Kasumi-1 (cell line): ENCODE measurements around the gene ITGB6.
"Not testable (repeated sequence)": the region's sequence is repeated elsewhere in the genome, so short reads cannot be mapped to it uniquely, and the experiment has no call there.

Experiments
- DNase-seq, 2 experiments: peaks; one replicate each; lab custom pipeline; 2025; lab: John Stamatoyannopoulos, UW

The ITGB6 gene

DNA sequence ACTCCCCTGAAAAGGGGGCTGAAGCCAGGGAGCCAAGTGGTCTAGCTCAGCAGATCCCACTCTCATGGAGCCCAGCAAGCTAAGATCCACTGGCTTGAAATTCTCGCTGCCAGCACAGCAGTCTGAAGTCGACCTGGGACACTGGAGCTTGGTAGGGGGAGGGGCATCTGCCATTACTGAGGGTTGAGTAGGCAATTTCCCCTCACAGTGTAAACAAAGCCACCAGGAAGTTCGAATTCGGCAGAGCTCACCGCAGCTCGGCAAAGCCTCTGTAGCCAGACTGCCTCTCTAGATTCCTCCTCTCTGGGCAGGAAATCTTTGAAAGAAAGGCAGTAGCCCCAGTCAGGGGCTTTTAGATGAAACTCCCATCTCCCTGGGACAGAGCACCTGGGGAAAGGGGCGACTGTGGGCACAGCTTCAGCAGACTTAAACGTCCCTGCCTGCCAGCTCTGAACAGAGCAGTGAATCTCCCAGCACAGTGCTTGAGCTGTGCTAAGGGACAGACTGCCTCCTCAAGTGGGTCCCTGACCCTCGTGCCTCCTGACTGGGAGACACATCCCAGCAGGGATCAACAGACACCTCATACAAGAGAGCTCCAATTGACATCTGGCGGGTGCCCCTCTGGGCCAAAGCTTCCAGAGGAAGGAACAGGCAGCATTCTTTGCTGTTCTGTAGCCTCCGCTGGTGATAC, 18.8 kb downstream of the ITGB6 start:
- peak; percentile 39 to 50 for DNase-seq

DNA sequence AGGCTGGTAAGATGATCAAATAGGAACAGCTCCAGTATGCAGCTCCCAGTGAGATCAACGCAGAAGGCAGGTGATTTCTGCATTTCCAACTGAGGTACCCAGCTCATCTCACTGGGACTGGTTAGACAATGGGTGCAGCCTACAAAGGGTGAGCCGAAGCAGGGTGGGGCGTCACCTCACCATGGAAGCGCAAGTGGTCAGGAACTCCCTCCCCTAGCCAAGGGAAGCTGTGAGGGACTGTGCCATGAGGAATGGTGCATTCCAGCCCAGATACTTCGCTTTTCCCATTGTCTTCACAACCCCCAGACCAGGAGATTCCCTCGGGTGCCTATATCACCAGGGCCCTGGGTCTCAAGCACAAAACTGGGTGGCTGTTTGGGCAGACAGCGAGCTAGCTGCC, 19.4 kb downstream of the ITGB6 start:
- not testable (repeated sequence) for DNase-seq

DNA sequence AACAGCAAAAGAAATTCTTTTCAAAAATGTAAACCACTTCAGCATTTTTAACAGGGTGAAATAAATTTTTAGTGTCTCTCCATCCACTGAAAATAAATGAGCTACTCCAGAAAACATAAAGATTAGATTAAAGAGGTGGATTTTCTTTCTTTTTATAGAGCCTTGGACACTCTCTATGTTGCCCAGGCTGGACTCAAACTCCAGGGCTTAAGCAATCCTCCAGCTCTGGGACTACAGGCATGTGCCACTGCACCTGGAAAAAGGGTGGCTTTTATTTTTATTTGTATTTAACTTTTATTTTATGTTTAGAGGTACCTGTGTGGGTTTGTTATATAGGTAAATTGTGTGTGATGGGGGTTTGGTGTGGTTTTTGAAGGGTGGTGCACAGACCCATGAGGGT, 19.9 kb downstream of the ITGB6 start:
- DNase-seq = no peak

DNA sequence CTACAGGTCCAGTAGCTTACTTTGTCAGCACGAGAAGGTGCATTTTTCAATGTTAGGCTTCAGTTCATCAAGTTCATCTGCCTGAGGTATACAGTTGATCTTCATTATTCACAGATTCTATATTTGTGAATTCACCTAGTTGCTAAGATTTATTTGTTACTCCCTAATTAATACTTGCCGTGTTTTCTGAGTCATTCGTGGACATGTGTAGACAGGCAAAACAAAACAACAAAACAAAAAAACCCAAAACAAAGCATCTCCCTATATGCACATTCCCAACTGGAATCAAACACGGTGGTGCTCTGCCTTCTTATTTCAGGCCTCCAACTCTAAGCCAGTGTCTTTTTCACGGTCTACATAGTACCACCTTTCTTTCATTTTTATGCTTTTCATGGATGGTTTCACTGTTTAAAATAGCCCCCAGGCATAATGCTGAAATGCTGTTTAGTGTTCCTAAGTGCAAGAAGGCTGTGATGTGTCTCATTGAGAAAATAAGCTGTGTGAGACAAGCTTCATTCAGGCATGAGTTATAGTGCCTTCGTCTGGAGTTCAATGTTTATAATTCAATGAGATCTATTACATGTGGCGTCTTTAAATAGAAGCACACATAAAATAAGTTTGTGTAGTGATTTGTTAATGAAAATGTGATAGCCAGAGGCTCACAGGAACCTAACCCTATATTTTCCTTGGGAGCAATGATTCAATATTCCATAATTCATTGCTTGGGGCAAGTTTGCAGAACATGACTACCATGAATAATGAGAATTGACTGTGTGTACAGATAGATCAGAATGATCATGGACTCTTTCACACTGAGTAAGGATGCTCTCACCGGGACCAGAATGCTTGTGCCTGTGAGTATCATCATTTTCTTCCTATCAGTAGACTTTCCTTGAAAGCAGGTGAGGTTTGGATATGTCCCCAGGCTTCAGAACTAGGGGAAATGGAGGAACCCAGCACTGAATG, 24.6 kb downstream of the ITGB6 start:
- no peak for DNase-seq

DNA sequence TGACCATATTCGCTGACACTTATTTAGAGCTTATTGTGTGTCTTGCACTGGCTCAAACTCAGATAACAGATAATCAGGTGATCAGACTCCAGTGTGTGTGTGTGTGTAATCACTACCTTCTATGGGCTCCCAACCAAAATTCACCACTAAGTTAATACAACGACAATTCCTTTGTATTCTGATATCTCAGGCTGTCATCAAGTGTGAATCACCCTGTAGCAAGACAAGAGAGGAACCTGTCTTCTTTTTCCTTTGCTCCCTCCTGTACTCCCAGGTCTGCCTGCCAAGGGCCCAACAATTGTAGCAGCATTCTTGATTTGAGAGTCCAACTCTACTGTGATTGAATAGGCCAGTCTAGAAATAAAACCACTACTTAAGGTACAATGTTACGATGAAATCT, 25.8 kb downstream of the ITGB6 start:
- no peak for DNase-seq

DNA sequence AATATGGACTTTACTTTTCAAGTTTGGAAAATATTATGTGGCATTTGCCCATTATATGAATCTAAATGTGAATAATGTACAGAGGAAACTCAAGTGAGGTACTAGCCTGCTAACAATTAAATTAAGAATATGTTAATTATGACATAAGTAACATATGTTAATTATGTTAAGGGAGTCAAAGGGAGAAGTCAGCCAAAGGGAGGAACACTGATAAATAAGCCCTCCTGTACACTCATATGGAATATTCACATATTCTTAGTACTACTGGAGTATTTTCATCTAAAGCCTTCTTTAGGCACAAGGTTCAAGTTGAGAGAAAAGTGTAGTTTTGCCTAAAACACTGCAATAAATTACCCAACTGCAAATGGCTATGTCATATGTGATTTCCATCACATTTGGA, 30.1 kb downstream of the ITGB6 start:
- no peak for DNase-seq

DNA sequence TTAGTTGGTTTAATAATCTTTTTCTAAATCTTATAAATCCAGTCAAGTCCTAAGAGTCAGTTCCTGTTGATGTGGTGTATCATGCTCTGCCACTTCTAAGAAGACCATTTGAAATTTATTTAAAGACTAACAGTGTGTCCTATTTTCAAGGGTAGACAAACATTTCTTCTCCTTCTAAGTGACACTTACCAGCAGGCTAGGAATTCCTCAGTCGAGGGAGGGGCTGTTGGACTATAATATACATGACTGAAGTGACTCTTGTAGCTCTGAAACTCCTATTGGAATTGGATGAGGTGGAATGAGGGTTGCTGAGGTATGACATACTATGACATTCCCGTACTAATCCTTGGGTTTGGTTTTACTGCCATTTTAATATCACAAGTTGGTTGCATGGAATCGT, 30.6 kb downstream of the ITGB6 start:
- DNase-seq = no peak

DNA sequence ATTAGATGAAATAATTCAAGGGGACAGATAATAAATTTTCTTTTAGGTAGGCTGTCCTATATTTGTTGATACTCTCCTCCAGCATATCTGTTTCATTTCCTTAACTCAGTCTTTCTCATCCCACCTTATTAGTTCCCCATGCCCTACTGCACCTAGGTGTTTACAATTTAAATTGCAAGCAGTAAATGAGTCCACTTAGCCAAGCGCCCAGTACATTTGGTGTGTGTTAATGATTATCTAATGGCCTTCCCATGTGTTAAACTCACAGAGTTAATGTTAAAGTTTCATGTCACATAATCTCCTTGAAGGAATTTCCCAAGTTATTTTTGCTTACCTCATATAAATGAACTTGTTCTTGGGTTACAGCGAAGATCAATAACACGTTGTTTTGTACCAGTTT, 31.2 kb downstream of the ITGB6 start:
- no peak for DNase-seq

DNA sequence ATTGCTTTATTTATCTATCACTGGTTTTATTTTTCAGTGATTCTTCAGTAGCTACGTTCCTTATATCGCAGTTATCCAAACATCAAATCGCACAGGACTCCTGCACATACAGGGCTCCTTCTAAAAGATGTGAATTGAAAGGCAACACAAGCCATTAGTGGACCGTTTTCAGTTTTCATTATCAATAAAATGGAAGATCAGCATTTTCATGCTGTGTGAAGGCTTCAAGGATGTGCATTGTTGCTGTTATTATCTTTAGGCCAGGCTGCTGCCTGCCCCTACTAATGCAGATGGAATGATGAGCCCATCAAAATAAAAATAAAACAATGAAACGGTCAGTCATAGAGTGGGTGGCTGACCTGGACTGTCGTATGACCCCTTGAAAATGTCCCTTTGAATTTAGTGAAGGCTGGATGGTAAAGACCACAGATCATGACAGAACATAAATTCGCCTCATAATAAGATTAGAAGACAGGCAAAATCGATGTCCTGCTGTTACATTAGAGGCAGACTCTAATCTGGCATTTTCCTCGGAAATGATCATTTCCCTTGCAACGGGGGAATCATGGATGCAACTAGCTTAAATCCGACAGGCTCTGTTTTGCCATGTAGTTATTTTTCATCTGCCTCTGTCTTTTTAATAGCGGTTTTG, 32.9 kb downstream of the ITGB6 start:
- DNase-seq = no peak

DNA sequence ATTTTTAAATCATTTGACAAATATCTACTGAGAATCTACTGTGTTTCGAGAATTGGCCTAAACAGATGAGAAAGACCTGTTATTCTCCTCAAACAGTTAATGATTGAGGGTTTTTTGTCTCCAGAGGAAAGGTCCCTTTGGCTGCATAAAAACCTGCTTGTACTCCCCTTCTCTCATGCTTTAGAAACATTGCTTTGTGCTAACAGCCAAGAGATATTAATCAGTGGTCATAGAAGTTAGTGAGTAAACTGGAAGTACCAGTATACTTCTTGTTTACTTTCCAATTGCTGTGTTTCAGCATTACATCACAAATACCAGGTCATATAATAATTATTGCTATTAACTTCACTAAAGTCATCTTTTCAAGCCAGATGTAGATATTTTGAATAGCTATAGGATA, 34.1 kb downstream of the ITGB6 start:
- DNase-seq = no peak

DNA sequence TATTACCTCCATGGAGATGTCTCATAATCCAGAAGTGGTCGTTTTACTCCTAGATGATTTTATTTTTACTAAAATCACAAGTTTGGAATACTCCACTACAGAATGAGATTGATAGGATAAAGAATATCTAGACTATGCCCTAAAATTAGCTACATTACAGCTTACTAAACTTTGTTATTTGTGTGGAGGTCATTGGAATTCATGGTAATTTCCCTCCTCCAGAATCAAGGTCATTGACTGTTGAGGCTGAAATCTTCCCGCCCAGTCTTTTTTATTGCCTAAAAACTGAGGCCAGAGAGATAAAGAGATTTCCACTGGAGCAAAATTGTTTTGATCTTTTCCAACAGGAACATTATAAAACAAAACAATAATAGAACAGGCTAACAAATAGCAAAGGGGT, 35.0 kb downstream of the ITGB6 start:
- DNase-seq = no peak

DNA sequence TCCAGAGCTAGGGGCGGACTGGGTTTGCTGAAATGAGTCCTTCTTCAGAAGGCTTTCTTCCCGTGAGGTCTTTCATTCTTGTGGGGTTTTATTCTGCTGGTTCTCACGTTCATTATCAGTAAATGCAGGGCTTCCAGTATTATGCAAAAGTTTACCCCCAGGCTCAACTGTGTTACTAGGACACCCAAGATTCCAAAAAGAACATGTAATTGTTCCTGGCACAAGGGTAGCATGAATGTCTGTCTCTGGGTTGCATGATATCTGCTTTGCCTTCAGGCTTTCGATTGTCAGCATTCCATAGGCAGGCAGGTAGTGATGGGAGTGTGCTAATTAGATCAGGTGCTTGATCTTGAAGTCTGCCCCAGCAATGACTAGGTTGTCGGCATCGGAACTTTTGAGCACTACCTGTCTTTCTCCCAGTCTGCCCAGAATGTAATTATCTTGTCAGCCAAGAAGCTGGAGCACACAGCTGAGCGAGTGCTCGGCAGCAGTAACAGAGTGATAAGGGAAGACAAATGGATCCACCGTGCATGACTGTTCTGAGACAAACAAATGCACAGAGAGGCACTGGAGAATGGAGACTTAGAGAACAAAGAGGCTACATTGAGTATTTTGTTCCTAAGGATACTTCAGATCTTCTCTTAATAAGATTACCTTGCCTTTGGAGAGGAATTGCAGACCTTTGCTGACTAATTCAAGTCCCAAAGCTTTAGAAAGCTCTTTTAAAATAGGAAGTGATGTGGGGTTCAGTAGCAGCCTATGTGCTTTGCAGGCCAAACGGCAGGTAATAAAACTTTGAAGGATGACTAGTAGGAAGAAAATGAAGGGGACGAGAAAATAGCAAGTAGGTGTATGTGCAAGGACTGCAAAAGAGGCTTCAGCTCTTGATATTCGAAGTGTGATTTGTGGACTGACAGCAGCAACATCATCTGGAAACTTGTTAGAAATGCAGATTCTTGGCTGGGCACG, 41.9 kb downstream of the ITGB6 start:
- DNase-seq = no peak

DNA sequence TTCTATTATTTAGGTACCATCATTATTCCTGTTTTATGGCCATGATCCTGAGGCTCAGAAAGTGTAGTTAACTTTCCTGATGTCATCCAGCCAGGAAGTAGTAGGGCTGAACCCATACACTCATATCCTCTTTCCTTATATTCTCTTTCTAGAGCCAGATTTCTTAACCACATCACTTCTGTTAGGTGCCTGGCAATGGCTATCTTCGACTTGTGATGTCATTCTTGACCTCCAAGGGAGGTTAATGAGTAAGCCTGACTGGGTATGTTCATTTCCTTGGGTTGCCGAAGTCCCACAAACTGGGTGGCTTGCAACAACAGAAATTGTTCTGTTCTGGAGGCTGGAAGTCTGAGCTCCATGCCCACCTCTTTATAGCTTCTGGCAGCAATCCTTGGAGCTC, 43.4 kb downstream of the ITGB6 start:
- no peak for DNase-seq

DNA sequence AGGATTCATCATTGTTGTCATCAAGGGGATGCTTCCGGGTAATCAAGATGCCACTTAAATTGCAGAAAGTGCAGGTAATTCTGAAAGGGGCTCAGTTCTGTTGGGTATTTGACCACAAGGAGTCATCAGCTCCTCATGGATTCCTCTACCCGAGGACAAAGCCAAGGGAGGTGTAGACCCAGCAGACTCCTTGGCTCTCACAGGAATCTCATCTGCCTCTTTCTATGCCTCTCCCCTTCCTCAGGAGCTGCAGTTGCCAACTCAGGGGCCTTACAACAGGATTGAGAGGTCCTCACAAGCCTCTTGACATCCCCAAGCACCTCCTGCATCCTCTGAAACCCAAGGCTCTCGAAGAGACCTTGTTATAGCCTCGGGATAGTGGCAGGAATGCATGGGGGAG, 44.0 kb downstream of the ITGB6 start:
- DNase-seq = no peak

DNA sequence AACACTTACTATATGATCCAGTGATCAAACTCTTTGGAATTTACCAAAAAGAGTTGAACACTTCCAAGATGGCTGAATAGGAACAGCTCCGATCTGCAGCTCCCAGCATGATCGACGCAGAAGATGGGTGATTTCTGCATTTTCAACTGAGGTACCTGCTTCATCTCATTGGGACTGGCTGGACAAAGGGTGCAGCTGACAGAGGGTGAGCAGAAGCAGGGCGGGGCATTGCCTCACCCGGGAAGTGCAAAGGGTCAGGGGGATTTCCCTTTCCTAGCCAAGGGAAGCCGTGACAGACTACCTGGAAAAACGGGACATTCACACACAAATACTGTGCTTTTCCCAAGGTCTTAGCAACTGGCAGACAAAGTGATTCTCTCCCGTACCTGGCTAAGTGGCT, 51.7 kb downstream of the ITGB6 start:
- DNase-seq = not testable (repeated sequence)

DNA sequence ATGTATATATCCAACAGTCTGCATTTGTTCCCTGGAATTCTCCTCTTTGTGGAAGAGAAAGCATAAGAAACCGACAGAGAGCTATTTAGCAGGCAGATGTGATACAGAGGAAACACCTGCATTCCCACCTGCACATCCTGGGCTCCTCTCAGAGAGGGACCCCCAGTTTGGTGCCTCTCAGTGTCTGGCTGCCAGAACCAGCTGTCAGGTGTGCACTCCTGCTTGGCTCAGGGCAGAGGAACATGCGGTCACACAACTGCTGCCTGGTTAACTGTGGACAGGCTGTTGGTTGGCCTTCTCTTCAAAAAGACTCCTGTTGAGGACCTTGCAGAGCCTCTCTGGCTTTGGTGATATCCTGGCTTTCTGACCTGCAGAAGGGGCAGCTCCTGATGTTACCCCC, 54.6 kb downstream of the ITGB6 start:
- DNase-seq = no peak

DNA sequence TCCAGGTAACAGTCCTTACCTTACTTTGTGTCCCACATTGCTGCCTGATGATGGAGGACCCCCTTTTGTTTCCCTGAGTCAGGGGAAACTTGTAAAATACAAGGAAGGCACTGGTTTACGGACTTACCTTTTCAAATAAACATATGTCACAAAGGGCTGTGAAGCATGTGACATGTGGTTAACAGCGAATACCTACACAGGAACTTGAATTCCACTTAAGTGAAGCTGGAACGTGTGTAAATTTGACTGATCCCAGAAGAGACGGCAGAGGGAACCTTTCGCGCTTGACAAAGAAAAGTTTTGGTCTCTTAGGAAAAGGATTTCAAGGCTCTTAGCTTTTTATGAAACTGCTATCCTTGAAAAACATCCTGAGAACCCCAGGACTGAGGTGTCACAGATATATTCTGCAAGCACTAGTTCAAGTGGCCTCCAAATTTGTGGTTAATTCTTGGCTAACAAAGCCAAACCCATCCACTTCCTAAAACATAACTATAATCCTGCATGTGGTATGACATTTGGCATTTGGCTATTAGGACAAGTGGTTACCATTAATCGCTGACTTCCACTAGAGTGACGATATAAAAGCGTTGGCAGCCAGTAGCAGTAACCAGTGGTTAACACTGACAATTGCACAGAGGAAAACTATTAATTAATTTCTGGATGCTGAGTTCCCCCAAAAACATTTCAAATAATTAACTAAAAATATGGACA, 55.6 kb downstream of the ITGB6 start:
- DNase-seq = no peak

DNA sequence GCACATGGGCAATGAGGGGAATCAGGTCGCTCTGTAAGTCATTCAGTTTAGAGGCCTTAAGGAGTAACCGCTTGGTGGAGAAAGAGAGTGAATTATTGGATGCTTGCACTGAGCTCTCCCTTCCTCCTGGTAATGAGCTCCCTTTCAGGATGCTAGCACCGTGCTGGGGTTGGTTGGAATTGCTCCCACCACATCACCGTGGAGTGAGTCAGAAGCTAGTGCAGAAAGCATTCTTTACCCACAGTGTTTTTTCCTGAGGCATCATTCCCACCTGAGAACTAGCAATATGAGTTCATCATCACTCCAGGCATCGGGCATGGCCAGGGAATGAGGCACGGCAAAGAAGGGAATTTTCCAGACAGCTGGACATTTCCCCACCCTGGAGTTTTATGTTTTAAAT, 57.6 kb downstream of the ITGB6 start:
- DNase-seq = no peak

DNA sequence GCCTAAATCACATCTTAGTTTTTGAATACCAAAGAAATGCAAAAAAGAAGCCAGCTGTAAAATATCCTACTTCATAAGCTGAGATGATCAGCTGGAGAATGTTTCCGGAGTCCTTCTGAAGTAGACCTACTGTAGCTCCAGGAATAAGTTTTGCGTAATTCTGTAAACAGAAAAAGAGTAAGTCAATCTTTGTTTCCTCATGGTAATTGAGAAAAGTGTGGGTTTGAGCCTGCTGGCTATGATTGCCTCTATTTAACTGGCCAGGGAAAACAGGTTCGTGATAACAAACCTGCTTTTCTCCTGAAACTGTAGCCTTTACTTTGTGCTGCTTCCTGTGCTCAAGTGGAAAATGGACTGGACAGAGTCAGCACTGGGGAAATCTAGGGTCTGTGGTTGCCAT, 58.2 kb downstream of the ITGB6 start:
- DNase-seq = no peak

DNA sequence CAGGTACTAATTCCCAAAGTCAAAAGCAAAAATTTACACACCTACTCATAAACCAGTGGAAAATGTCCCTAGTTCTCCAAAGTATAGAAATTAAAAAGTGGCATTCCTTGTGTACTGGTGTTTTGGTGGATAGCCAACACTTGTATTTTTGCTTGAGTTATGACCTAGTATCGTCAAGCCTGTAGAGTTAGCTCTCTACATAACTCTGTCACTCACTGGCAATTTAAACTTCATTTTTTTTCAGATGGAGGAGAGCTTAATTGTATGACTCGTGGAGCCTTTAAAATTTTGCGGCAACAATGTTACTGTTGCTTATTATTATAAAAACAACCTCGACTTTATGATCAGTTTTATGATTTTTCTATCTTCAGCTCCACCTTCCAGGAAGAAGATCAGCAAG, 58.7 kb downstream of the ITGB6 start:
- no peak for DNase-seq

DNA sequence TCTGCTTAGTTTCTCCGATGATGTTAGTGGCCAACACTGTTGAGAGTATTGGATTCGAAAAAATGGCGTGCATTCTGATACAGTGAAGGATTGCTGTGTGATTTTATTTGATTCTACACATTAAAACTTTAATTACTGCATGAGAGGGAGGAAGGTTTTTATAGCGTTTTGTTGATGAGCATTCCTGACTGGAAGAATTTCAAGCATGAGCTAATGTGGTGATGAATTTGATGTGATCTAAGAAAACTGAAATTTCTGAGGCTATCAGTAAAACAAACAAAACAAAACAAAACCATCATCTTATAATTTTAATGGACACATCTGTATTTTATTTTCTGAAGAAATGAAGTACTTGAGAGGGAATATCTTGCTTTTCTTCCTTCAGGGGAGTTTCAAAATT, 59.6 kb downstream of the ITGB6 start:
- no peak for DNase-seq
